AG10803 (cell line): ENCODE data around the gene CHIT1.

ENCODE experiments used
- DNase-seq: peaks from one replicate; pipeline ENCODE4 v3.0.0; 2010; ENCODE audit warnings: low read depth
- H3K4me3 ChIP-seq: 2 replicates; pipeline ENCODE4 v1.5.1; 2011; ENCODE audit warnings: mild to moderate bottlenecking, low read length, control low read depth
- CTCF ChIP-seq: conservative IDR thresholded peaks from 2 replicates; pipeline ENCODE4 v1.5.1; 2011; ENCODE audit warnings: mild to moderate bottlenecking, low read length, control low read depth, inconsistent platforms

CHIT1 gene

GRCh38 chr1:203229471-203230135, at the start of gene CHIT1:
Gene CHIT1 (minus strand): TSS chr1:203229673. CDS start chr1:203229636, 37 bp downstream.
- no peak for TF ChIP-seq CTCF
- peak; percentile 13 for DNase-seq

GRCh38 chr1:203278885-203279406, 49.5 kb upstream of the CHIT1 start:
- TF ChIP-seq CTCF: no peak
- peak overlapping the region; percentile 33 for H3K4me3 ChIP-seq
- DNase-seq: no peak

More at GRCh38 chr1:203229471-203230135, at the start of gene CHIT1:
- no peak within 1 kb of the TSS for H3K4me3 ChIP-seq

- DNase-seq: peak; percentile 69
- peak overlapping the region; percentile 33 for H3K4me3 ChIP-seq
- TF ChIP-seq CTCF: no peak
Measured at GRCh38 chr1:203278082-203278884, 48.8 kb upstream of the CHIT1 start.

- TF ChIP-seq CTCF: no peak
- H3K4me3 ChIP-seq: no peak overlapping the region
- no peak for DNase-seq
Measured at GRCh38 chr1:203276916-203277545, 47.6 kb upstream of the CHIT1 start.

GRCh38 chr1:203276408-203276807, 46.9 kb upstream of the CHIT1 start:
- no peak for DNase-seq
- no peak for TF ChIP-seq CTCF

GRCh38 chr1:203275656-203276272, 46.3 kb upstream of the CHIT1 start:
- no peak for TF ChIP-seq CTCF
- no peak for DNase-seq
- no peak overlapping the region for H3K4me3 ChIP-seq

More at GRCh38 chr1:203276408-203276807, 46.9 kb upstream of the CHIT1 start:
- no peak overlapping the region for H3K4me3 ChIP-seq
